ENCODE data around the gene CFAP77. TPM values are rescaled to one million over a fixed set of nuclear protein-coding genes. Genes with fewer than 3 reads are reported as not detected.

The CFAP77 gene
- total RNA-seq, 2 donors from 2014 or later: not detected

DNA sequence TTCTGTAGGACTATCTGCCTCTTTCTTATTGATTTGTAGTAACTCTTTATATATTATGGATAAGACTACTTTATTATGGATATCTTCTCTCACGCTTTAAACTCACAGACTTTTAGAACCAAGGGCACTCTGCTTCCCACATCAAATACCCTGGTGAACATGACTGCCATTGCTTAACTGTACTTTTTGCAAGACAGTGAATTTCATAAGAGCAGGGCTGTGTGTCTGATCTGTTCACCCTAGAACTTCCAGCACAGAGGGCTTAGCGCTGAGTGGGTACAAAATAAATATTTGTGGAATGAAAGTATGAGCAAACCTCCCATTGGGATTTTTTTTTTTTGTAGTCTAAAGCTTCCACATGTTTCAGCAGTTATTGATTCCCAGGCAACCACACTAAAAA is 84.8 kb downstream of the CFAP77 start:
- ATAC-seq (no peak), DNase-seq (ENCODE audit: low spot score in 2 of 2) (no peak)
- no peaks in the 10 kb centered on the region for H3K9me3 Mint-ChIP-seq
- H3K36me3 Mint-ChIP-seq: no peaks in the 10 kb centered on the region
- H3K27ac Mint-ChIP-seq: no peak overlapping the region

DNA sequence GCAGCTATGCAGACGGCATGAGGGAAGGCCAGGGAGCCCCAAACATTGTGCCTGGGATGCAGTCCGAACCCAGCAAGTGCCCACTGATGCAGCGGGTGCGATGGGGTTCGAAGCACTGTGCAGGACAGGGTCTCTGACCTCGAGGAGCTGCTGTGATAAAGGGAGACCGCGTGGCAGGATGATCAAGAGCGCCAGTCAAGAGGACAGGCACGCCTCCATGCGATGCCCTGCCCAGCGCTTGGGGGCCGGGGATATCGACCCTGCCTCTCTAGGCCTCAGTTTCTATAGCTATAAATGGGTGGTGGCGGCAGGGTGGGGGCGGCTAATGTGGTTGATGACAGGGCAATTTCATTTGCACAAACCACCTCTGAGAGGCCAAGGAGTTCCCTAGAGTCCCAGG is 87.7 kb downstream of the CFAP77 start:
- Mint-ChIP-seq H3K27ac (no peak overlapping the region), H3K36me3 (no peaks in the 10 kb centered on the region), H3K9me3 (no peaks in the 10 kb centered on the region)
- DNase-seq (ENCODE audit: low spot score in 2 of 2) (no peak), ATAC-seq (no peak)

DNA sequence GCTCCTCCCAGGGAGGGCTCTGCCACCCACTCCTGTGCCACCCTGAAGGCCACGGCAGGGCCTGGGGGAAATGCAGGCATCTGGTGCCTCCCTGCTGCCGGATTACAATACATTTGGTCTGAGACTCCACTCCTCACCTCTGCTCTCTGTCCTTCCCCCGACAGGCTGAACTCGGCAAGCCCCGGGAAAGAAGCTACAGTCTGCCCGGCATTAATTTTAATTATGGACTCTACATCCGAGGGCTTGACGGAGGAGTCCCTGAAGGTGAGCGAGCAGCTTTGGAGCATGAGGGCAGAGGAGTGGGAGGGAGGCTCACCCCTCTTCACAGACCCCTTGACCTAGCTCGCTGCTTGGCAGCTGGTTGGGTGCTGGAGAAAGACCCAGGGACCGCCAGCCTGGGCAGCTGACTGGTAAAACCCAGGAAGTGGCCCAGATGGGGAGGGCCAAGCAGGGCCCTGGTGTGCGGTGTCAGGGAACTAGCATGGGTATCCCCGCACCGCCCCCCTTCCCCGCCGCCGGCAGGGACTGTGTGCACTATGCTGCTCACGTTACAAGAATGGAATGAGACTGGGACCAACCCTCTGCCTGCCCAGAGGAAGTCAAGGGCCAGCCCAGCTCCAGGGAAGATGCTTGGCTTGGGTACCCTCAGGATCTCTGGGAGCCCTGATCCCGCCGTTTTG is 88.7 kb downstream of the CFAP77 start:
- no peak overlapping the region for H3K27ac Mint-ChIP-seq
- ATAC-seq: no peak
- no peaks in the 10 kb centered on the region for H3K9me3 Mint-ChIP-seq
- no peak for DNase-seq (ENCODE audit: low spot score in 2 of 2)
- H3K36me3 Mint-ChIP-seq: no peaks in the 10 kb centered on the region

DNA sequence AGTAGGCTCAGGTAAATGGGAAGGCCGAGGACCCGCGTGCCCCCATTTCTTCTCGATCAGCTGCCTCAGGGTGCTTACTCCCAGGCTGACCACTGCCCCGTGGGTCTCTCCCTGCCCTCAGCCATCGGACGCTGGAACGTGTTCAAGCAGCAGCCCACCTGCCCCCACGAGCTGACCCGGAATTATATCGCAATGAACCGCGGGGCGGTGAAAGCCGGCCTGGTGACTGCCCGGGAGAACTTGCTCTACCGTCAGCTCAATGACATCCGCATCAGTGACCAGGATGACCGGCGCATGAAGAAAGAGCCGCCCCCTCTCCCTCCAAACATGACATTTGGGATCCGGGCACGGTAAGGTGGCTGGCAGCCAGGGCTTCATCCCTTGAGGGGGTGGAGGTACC is 89.2 kb downstream of the CFAP77 start:
- DNase-seq (ENCODE audit: low spot score in 2 of 2) (no peak), ATAC-seq (no peak)
- Mint-ChIP-seq H3K9me3 (no peaks in the 10 kb centered on the region), H3K36me3 (no peaks in the 10 kb centered on the region), H3K27ac (no peak overlapping the region)

DNA sequence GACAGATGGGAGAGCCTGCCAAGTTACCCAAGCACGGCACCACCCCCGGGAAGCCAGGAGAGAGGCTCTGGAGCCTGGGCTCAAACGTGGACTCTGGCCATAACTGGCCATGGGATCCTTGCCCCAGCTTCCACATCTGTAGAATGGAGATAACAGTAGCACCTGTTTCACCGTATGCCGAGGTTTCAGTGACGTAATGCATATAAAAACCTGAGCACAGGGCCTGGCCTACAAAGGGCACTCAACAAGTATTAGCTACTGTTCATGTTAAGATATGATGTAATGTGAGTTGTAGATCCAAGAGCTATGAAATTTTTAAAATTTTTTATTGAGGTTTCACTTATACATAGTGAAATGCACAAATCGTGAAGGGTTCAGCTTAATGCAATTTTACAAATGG is 90.2 kb downstream of the CFAP77 start:
- Mint-ChIP-seq H3K9me3 (no peaks in the 10 kb centered on the region), H3K36me3 (no peaks in the 10 kb centered on the region), H3K27ac (no peak overlapping the region)
- ATAC-seq: no peak
- no peak for DNase-seq (ENCODE audit: low spot score in 2 of 2)

DNA sequence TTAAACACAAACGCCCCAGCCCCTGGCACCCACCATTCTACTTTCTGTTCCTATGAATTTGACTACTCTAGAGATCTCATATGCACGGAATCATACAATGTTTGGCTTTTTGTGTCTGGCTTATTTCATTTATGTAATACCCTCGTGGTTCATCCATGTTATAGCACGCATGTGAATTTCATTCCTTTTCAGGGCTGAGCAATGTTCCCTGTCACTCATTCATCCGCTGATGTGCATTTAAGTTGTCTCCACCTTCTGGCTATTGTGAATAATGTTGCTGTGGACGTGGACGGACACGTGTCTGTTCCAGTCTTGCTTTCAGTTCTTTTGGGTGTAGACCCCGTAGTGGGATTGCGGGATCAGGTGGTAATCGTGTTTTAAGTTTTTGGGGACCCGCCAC is 92.5 kb downstream of the CFAP77 start:
- DNase-seq (ENCODE audit: low spot score in 2 of 2): no peak
- no peaks in the 10 kb centered on the region for H3K9me3 Mint-ChIP-seq
- ATAC-seq: no peak
- no peaks in the 10 kb centered on the region for H3K36me3 Mint-ChIP-seq
- no peak overlapping the region for H3K27ac Mint-ChIP-seq

DNA sequence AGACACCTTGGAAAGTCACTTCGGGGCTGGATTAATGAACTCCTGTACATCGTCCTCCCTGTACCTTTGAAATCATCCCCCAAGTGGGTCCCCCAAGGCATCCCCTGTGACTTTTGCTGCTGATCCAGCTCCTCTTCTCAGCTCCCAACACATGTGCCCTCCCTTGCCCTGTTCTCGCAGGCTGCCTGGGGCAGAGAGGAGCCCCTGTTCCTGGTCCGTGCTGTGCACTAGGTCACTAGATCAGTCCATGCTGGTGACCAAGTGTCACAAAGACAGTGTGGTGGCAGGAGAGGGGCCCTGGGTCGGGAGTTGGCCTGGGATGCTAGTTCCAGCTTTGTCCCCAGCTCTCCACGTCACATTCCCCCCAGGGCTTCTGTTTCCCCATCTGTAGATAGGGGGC is 93.1 kb downstream of the CFAP77 start:
- DNase-seq (ENCODE audit: low spot score in 2 of 2) (no peak), ATAC-seq (no peak)
- Mint-ChIP-seq H3K36me3 (no peaks in the 10 kb centered on the region), H3K9me3 (no peaks in the 10 kb centered on the region), H3K27ac (no peak overlapping the region)

DNA sequence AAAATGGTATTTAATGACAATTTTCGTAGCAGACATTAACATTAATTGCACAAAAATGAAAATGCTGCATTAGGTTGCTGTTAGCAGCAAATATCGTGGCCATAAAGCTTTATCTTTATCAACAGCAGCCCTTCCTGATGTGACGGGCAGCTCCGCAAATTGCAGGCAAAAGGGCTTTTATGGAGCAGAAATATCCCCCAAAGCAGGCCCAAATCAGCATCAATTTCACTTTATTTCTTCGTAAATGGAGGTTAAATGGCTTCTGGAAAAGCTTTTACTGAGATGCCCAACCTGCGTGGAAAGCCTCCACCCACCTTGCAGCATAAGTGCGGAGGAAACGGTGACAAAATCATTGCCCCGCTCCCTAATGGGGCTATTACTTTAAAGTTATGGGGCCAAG is 94.5 kb downstream of the CFAP77 start:
- H3K27ac Mint-ChIP-seq: no peak overlapping the region
- H3K9me3 Mint-ChIP-seq: no peaks in the 10 kb centered on the region
- H3K36me3 Mint-ChIP-seq: no peaks in the 10 kb centered on the region
- DNase-seq (ENCODE audit: low spot score in 2 of 2) (no peak), ATAC-seq (no peak)

DNA sequence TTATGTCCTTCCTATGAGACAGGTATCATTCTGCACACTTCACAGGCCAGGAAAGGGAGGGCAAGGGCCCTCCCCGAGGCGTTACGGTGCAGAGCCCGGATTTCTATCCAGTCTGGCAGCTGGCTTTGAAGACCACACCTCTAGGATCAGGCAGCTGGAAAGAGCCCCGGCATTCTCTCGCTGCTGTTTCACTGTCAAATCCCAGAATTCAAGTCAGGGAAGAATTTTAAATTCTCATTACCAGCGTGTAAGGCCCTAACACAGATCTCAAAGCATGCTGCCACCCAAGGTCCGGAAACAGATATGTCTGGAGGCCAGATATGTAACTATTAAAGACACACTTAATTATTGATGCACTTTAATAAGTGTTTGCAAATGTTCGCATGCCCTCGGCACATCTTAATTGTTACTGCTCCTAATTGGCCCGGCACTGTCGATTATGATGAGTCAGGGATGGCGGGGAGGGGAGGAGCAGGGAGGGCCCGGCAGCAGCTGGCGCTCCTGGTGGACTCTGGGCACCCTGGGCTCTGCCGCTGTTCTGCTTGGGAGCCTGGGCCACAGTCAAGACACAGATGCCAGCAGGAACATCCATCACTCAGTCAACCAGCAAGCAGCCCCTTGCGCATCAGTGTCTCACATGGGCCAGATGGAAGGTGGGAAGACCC is 96.1 kb downstream of the CFAP77 start:
- no peaks in the 10 kb centered on the region for H3K9me3 Mint-ChIP-seq
- H3K27ac Mint-ChIP-seq: no peak overlapping the region
- no peak for DNase-seq (ENCODE audit: low spot score in 2 of 2)
- ATAC-seq: no peak
- no peaks in the 10 kb centered on the region for H3K36me3 Mint-ChIP-seq

DNA sequence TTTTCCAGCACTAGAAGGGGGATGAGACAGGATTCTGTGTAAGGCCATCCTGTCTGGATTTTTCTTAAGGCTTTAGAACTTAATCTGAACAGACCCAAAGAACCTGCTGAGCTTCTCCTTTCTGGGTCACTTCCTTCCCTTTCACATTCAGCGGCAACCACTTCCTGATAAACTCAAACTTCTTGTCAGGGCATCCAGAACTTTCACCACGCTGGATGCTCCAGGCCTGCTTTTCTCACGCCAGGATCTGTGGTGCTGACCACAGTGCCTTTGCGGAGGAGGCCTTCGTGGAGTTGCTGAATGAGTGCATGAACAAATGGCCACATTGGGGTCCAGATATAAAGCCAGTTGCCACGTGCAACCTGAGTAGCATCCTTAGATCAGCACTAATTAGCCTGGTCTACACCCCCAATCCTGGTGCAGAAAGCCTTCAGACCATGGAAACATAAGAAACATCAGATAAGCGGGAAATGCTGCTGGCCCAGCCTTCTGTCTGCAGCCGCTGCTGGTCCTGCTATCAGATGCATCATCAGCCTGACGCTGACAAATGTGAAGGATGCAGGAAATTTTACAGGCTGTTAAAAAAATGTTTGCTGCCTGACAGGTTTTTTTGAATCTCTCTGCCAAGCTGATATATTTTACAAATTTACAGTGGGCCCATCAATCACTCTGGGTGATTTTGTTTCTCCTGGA is 97.1 kb downstream of the CFAP77 start:
- Mint-ChIP-seq H3K27ac (no peak overlapping the region), H3K36me3 (no peaks in the 10 kb centered on the region), H3K9me3 (no peaks in the 10 kb centered on the region)
- no peak for ATAC-seq
- no peak for DNase-seq (ENCODE audit: low spot score in 2 of 2)

DNA sequence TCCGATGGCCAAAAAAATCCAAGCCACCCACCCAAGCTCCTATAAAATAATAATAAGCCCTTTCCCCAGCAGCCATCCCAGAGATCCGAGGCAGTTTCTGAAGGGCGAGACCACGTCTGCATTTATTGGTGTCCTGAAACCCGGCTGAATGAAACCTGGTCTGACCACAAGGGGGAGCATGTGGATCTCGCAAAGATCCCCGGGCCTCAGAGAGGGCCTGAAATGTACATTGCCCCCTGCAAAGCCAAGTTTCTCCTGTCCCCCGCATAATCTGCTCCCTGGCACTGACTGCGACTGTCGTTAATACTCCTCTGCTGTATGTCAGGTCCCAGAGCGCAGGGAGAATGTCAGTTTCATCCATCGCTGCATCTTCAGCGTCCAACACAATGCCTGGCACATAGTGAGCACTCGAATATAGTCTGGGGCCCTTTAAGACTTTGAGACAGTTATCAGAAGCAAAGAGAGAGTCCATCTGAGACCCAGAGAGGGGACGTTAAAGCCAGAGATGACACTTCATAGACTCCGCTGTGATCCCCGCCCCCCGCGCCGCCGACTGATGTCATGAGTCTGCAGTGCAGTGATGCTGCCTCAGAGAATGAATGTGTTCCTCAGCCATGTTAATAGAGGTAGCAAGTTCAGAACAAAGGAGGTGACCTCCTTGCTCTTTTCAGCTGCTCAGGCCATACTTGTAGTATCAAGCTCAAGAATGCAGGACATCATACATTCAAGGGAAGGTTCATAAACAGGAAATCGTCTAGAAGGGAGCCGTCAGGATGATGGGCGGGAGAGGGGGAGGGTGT is 97.9 kb downstream of the CFAP77 start:
- Mint-ChIP-seq H3K9me3 (no peaks in the 10 kb centered on the region), H3K27ac (no peak overlapping the region), H3K36me3 (no peaks in the 10 kb centered on the region)
- ATAC-seq (peak; percentile 61 to 69), DNase-seq (ENCODE audit: low spot score in 2 of 2) (peak in 1 of 2 donors; percentile 73)

DNA sequence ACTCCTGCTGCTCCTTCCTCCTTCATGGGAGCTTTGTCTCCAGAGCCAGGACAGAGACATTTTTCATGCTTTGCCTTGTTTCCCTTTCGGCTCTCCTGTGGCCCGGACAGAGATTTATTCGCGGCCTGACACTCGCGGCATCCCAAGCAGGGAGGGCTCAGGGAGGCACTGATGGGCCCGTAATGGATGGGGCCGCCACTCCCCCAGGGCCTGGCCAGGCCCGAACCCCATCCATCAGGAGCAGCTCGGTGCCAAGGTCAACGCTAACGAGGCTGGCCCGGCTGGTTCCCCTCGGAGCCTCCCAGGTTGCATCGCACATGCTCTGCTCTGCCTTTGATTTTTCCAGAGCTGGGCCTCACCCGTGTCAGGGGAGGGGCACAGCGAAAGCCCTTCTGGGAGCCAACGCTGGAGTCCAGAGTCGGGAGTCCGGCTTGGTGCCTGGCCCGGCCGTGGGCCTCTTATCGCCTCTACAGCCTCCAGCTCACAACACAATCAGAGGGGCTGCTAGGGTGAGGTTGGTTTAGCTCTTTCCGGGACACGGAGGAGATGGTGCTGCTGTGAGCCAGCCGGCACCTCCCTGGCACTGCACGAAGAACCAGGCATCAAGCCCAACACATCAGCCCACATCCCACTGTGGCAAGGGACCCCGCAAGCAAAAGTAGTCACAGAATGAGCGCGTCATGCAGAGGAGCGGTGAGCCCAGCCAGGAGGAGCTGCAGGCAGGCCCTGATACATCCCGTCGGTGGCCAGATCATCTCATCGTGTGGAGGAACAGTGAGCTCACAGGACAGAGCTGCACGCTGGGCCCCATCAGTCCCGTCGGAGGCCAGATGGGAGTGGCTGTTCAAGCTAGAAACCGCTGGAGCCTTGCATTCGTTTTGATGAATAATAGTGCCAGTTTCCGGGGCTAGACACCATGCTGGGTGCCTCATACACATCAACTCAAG is 100.2 kb downstream of the CFAP77 start:
- H3K36me3 Mint-ChIP-seq: no peaks in the 10 kb centered on the region
- DNase-seq (ENCODE audit: low spot score in 2 of 2) (no peak), ATAC-seq (no peak)
- no peaks in the 10 kb centered on the region for H3K9me3 Mint-ChIP-seq
- no peak overlapping the region for H3K27ac Mint-ChIP-seq

DNA sequence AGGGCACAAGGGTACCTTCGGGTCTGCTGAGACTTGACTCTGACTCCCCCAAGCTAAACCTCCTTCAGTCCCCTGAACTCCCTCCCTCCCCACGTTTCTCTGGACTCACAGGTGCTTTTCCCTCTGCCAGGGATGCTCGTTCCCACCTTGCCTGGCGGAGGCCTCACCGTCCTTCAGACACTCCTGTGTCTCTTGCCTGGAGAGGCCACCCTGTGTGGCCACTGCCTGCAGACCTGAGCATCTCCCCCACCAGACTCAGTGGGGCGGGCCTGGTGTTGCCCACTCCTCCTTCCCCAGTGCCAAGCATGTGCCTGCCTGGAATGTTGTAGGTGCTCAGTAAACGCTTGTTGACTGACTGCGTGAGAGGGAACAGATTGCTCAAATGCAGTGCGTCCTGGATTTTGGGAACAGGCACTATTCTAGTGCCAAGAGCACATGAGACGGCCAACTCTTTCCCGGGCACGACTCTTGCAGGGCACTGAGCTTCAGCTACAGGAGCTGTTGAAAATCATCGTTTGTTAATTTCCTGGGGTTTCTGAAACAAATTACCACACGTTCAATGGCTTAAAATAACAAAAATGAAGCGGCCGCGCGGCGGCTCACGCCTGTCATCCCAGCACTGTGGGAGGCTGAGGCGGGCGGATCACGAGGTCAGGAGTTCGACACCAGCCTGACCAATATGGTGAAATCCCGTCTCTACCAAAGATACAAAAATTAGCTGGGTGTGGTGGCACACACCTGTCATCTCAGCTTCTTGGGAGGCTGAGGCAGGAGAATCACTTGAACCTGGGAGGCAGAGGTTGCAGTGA is 101.4 kb downstream of the CFAP77 start:
- Mint-ChIP-seq H3K27ac (no peak overlapping the region), H3K36me3 (no peaks in the 10 kb centered on the region), H3K9me3 (no peaks in the 10 kb centered on the region)
- DNase-seq (ENCODE audit: low spot score in 2 of 2) (no peak), ATAC-seq (no peak)

DNA sequence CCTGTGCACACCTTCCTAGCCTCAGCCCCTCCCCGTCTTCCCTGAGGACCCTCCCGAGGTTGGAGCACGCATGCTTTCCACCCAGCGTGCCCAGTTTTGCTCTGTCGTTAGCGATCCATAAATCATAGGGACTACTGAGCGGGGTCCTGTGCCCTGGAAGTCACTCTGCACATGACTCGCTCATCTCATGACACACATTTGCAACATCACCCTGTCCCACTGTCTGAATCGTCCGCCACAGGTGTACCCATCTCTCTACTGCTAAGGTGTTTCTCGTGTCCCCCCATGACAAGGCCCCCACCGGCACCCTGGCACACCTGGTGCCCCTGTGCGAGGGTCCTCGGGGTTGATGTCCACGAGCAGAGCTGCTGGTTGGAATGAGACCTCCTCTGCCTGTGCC is 103.4 kb downstream of the CFAP77 start:
- Mint-ChIP-seq H3K27ac (no peak overlapping the region), H3K36me3 (no peaks in the 10 kb centered on the region), H3K9me3 (no peaks in the 10 kb centered on the region)
- no peak for DNase-seq (ENCODE audit: low spot score in 2 of 2)
- ATAC-seq: peak in 1 of 2 donors; percentile 55

DNA sequence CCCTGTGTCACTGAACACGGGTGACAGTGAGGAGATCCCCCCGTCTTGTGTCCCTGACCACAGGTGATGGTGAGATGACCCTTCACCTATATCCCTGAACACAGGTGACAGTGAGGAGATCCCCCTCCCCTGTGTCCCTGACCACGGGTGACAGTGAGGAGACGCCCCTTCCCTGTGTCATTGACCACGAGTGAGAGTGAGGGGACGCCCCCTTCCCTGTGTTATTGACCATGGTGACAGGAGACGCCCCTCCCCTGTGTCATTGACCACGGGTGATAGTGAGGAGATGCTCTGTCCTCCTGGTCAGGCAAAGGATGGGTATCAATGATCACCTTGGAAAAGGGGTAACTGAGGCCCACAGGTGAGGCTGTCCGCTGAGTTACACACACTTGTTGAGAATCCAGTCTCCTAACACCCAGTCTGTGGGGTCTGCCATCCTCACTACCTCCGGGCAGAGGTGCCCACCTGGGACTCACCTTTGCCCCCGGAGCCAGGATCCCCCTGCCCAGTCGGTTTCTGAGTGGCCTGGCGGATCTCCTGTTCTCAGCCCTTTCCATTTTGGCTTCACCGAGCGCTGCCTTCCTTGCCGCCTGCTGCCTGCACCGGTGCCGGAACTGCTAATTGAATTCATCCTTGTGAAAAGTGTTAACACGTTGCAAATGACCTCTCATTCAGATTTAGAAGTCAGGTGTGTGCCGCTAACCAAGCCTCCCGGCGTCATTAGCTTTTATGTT is 104.2 kb downstream of the CFAP77 start:
- Mint-ChIP-seq H3K9me3 (no peaks in the 10 kb centered on the region), H3K36me3 (no peaks in the 10 kb centered on the region), H3K27ac (peak overlapping the region in 1 of 2 donors; percentile 10)
- ATAC-seq (no peak), DNase-seq (ENCODE audit: low spot score in 2 of 2) (no peak)
